GM12892 (cell line): ENCODE data around the gene SIAH3.
"Not testable (repeated sequence)": the region's sequence is repeated elsewhere in the genome, so short reads cannot be mapped to it uniquely, and the experiment has no call there.

Source experiments
- DNase-seq: peaks from one replicate; pipeline ENCODE4 v3.0.0; 2011; ENCODE audit not compliant: insufficient read length
- FAIRE-seq: peaks from 2 replicates; lab custom pipeline; 2011; peaks lifted over from hg19 to GRCh38; lab: Jason Lieb, UNC
- POLR2A ChIP-seq: IDR thresholded peaks from 2 replicates; pipeline ENCODE4 v1.6.1; 2011; ENCODE audit warnings: low read depth, low read length, control low read depth
- POLR2AphosphoS5 ChIP-seq: IDR thresholded peaks from 2 replicates; pipeline ENCODE4 v1.6.1; 2011; ENCODE audit warnings: low read depth, low read length, control low read depth
- TAF1 ChIP-seq: IDR thresholded peaks from 2 replicates; pipeline ENCODE4 v1.6.1; 2011; ENCODE audit warnings: low read depth, mild to moderate bottlenecking, control low read depth, low read length, borderline replicate concordance

Gene SIAH3

DNA sequence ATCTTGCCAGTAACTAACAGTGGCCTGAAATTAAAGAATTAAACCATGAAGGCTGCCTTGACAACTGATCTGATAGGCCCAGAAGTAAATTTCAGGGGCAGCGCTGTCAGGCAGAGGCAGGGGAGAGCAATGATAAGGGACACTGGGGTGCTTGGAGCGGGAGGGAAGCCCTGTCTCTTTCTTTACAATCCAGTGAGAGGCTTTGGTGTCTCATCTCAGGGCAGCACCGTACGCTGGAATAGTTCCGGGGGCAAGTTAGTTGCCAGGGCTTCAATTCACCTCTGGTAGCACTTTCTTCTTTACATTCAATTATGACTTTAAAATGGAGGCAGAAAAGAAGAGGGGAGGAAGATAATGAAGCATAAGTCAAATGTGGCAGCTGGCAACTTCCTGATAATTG is 74.8 kb downstream of the SIAH3 start:
- FAIRE-seq = no peak
- TF ChIP-seq POLR2A = no peak
- no peak for TF ChIP-seq TAF1
- no peak for TF ChIP-seq POLR2AphosphoS5
- no peak for DNase-seq

DNA sequence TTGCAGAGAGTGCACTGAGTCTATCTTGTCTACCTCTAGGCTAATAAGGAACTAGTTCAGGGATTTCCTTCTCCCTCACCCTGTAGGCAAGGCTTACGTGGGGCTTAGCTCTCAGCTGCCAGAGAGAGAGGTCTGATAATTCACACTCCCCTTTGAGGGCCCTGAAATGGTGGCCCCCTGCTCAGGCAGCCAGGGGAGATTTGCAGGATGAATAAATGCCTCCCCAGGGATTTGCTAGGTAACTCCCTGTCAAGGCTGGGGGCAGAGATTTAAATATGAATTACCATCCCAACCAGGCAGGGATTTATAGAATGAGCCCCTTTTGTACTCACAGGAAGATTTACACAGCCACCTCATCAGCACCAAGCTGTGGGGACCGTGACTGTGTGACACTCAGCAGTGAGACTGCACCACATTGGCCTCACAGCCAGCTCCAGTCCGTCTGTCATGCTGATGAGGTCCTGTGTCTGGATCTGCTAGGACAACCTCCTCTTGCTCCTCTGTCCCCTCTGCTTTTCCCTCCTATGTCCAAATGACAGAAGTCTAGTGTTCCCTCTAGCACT is 76.1 kb downstream of the SIAH3 start:
- no peak for TF ChIP-seq TAF1
- TF ChIP-seq POLR2AphosphoS5 = no peak
- no peak for TF ChIP-seq POLR2A
- DNase-seq (no peak), FAIRE-seq (no peak)

DNA sequence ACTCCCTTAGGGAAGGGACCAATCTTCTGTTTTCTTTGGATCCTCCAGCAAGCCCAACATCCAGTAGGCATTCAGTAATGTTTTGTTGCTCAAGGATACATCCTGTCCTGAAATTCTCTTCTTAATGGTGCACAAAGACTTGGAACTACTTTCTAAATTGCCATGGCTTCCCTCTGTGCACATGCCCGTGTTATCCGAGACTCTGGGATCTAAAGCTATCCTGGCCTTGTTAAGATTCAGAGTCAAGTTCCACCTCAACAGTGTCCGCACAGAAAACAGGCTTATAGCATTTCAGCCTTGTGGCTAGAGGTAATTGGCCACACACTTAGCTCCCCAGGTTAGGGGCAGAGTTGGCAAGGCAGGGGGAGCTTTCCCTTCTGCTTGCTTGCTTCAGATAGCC is 77.6 kb downstream of the SIAH3 start:
- DNase-seq (no peak), FAIRE-seq (no peak)
- TF ChIP-seq TAF1 (no peak), POLR2AphosphoS5 (no peak), POLR2A (no peak)

DNA sequence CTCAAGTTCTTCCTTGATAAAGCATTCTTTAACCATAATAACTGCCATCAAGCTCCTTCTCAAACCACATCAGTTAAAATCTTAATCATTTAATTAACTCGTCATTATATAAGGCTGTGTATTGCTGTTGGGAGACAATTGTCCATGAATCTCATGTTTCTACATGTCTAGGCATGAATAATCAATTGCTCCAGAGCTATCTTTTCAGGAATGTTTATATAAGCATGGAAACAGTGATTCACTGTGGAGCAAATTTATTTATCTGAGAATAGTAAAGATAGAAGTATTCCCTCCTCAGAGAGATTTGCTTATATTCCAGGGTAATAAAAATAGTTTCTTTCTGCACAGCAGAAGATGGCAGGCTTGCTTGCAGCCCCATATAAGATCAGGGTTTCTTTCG is 78.3 kb downstream of the SIAH3 start:
- FAIRE-seq (no peak), DNase-seq (no peak)
- TF ChIP-seq POLR2AphosphoS5 = no peak

DNA sequence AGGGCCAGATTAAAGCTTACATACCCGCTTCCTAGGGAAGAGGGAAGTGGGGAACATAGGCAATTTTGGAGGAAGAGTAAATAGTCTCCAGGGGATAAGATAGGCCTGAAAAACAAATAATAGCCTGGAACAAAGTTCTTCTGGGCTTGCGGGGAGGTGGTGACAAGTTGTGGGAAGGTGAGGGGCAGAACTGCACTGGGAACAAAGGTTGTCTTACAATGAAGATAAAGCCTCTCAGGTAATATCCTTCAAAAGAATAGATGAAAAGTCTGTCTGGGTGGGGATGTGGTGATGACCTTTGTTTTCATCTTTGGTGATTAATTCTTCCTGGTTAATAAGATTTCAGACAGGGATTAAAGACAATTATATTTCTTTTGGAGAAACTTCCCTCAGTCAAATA is 80.7 kb downstream of the SIAH3 start:
- FAIRE-seq (no peak), DNase-seq (no peak)
- TF ChIP-seq TAF1 (no peak), POLR2A (no peak), POLR2AphosphoS5 (no peak)

DNA sequence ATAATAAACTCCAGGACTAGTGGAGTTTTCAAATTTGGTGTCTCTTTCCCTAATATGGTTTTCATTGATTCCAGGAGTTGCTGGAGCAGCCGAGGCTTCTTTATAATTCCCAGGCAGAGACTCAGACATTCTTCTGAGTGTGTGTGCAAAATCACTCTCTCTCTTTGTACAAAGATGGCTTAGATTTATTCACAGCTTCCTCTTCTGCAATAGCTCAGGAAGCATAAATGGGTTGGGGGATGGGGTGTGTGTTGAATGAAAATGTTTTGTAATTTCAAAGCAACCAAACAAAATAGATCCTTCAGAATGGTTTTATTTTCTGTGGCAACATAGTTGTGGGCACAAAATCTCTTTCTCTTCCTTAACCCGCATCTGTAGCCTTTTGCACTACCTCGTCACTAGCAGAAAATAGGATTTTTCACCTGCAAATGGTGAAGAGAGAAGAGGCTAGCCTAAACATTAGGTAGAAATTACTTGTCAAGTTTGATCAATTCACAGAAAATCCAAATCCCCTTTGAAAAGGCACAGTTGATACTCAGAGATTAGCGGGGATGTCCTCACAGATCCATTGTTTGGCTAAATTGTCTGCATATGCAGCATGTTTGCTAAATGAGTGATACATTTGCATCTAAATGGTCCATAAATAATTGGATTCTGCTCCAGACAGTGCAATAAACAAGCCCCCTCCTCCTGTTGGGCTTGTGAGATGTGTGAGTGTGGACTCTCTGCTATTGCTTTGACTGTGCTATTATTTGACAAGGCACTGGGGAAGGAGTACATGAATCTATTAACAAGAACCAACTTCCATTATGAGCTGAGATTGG is 82.7 kb downstream of the SIAH3 start:
- FAIRE-seq (no peak), DNase-seq (no peak)

DNA sequence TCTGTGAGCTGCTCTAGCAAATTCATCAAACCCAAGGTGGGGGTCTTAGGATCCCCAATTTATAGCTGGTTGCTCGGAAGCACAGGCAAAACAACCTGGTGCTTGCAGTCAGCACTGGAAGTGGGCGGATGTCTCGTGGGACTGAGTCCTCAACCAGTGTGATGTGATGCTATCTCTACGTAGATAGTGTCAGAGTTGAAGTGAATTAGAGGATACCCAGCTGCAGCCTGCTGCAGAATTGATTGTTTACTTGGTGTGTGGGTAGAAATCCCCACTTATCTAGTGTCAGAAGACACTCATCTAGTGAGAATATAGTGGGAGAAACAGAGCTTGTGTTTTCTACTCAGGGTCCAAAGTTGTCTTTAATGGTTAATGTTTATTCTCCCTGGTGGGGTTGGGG is 86.1 kb downstream of the SIAH3 start:
- no peak for FAIRE-seq
- no peak for DNase-seq
- TF ChIP-seq POLR2A (no peak), POLR2AphosphoS5 (no peak), TAF1 (no peak)

More for the DNA sequence above, 82.7 kb downstream of the SIAH3 start:
- TF ChIP-seq TAF1 (no peak), POLR2A (no peak), POLR2AphosphoS5 (no peak)

DNA sequence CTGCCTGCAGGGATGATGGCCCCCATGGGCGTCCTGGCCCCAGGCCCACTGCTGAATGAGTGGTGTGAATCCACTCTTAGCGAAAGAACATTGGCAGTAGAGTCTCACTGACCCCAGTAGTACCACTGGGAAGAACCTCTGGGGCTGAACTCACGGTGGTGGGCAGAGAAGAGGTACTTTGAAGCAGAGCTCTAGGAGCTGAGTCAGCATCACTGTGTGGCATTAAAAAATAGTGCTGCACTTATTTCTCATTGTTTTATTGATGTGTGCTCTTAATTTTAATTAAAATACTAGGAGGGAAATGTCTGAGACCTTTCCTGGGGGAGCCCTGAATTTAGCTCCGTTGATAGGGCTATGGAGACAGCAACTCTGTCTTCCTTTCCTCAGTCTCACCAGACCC is 88.1 kb downstream of the SIAH3 start:
- no peak for FAIRE-seq
- DNase-seq = no peak
- TF ChIP-seq POLR2AphosphoS5 = no peak
- no peak for TF ChIP-seq TAF1
- TF ChIP-seq POLR2A = no peak

DNA sequence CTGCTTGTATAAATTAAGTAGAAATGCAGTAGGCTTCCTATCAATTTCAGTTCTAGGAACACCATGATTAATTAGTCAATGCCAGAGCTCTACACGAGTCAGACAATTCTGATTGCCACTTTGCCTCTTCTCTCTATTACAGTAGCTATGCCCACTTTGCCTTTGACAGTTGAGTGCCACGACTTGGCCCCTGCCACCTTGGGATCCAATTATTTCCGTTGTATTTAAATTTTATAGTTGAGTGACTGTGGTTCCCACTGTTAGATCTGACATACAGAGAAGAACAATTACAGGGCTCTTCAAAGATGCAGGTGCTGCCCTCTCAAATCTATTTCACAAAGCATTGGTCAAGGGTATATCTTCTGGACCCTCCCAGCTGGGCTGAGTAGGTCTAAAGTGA is 94.0 kb downstream of the SIAH3 start:
- not testable (repeated sequence) for FAIRE-seq, DNase-seq

DNA sequence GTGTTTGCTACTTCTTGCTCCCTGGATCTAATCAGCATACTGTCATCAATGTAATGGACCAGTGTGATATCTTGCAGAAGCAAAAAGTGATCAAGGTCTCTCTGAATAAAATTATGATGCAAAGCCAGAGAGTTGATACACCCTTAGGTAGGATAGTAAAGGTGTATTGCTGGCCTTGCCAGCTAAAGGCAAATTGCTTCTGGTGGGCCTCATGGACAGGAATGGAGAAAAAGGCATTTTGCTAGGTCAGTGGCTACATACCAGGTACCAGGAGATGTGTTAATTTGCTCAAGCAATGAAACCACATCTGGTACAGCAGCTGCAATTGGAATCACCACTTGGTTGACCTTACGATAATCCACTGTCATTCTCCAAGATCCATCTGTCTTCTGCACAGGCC is 95.1 kb downstream of the SIAH3 start:
- not testable (repeated sequence) for FAIRE-seq, DNase-seq

DNA sequence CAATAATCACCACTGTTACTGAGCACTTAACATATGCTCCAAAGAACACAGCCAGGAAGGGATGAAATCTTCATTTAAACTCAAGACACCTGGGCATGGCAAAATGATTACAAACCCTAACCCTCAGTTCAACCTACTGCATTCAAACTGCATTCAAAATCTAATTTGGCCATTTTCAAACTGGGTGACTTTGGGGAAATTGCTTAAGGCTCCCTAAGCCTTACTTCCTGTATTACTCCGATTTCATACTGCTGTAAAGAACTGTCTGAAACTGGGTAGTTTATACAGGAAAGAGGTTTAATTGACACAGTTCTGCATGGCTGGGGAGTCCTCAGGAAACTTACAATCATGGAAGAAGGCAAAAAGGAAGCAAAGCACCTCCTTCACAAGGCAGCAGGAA is 99.0 kb downstream of the SIAH3 start:
- DNase-seq (no peak), FAIRE-seq (no peak)
- no peak for TF ChIP-seq TAF1
- TF ChIP-seq POLR2AphosphoS5 = no peak
- TF ChIP-seq POLR2A = no peak

DNA sequence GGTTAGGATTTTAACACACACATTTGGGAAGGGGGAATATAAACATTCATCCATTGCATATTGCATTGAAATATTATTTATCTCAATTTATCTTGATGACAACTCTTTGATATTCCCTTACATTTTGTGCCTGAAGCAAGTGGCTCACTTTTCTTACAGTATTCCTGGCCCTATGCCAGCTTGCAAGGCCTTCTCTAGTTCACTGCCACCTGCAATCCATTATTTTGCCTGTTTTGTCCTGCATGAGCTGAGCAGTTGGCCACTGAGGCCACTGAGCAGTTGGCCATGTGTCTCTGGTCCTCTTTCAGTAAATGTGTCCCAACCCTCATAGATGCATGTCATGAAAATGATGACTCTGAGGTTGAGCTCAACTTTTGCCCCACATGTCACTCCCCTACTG is 99.7 kb downstream of the SIAH3 start:
- FAIRE-seq (no peak), DNase-seq (no peak)
- no peak for TF ChIP-seq POLR2AphosphoS5
- no peak for TF ChIP-seq TAF1
- no peak for TF ChIP-seq POLR2A

DNA sequence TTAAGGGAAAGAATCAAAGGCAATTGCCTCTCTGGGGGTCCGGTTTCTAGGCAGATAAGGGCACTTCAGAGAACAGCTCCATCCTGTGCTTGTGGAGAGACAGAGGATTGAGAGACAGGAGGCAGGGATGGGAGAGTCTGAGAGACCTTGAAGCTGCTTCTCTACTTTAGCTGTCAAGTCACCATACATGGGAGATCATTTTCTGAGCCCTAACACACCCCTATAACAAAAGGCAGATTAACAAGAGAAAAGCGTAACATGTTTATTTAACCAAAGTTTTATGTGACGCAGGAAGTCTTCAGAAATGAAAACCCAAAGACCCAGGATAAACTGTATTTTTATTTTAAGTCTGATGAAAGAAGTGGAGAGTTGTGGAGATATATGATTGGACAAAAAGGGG is 101.0 kb downstream of the SIAH3 start:
- FAIRE-seq (no peak), DNase-seq (no peak)
- TF ChIP-seq TAF1 = no peak
- TF ChIP-seq POLR2A = no peak
- no peak for TF ChIP-seq POLR2AphosphoS5
